Right renal cortex interstitium (tissue), 3 donors: Measurements from ENCODE around the gene CD68. TPM values are rescaled to one million over a fixed set of nuclear protein-coding genes. Genes with fewer than 3 reads are reported as not detected.
"Not testable (repeated sequence)": the region's sequence is repeated elsewhere in the genome, so short reads cannot be mapped to it uniquely, and the experiment has no call there.

Experiments
- DNase-seq, 3 donors: peaks; one replicate each; pipeline ENCODE4 v3.0.0-alpha.2; 2013; ENCODE audit warnings: low read depth in 3 of 3, low spot score in 2 of 3
- polyA plus RNA-seq, 3 donors: library from polyadenylated mRNA; unstranded; fragments of 120-200 nt; gene quantifications; one replicate each; pipeline ENCODE4 v1.2.1, GENCODE V29; 2013; ENCODE audit not compliant: insufficient read length in 3 of 3

The CD68 gene
- polyA plus RNA-seq, 3 donors = 46.9 to 67.9 (median 57.3) TPM

- DNase-seq = no peak
These were observed 1.9 kb upstream of the CD68 start for GRCh38 chr17:7577327-7578199.

- no peak for DNase-seq
These were observed 581 bp downstream of the CD68 start for GRCh38 chr17:7579834-7580603.

GRCh38 chr17:7580604-7581575, 1.5 kb downstream of the CD68 start:
- no peak for DNase-seq

GRCh38 chr17:7582396-7583252, 3.2 kb downstream of the CD68 start:
- no peak for DNase-seq

GRCh38 chr17:7583253-7584109, 4.0 kb downstream of the CD68 start, which contains the start of gene MPDU1:
Gene MPDU1, plus strand, starts transcription at chr17:7583852. Its CDS starts 11 bp downstream, at chr17:7583863.
- DNase-seq = peak; percentile 94 to 98 (median 95)

GRCh38 chr17:7586673-7587419, 7.4 kb downstream of the CD68 start:
- no peak for DNase-seq

GRCh38 chr17:7587420-7588151, 8.1 kb downstream of the CD68 start:
- DNase-seq = no peak

- DNase-seq = no peak
These were observed 9.2 kb downstream of the CD68 start for GRCh38 chr17:7588553-7589203.

GRCh38 chr17:7589204-7589868, 9.9 kb downstream of the CD68 start:
- DNase-seq = peak in 2 of 3 donors; percentile 74 to 76

GRCh38 chr17:7589891-7590691, 10.7 kb downstream of the CD68 start, which contains the start of gene SOX15:
Gene SOX15, minus strand, starts transcription at chr17:7590094. Its CDS starts 418 bp downstream, at chr17:7589676.
- no peak for DNase-seq

- no peak for DNase-seq
These were observed 11.3 kb downstream of the CD68 start for GRCh38 chr17:7590743-7591142.

- DNase-seq = no peak
These were observed 12.2 kb downstream of the CD68 start for GRCh38 chr17:7591596-7591995.

- DNase-seq = no peak
These were observed 13.1 kb downstream of the CD68 start for GRCh38 chr17:7592422-7593021.

- no peak for DNase-seq
These were observed 13.9 kb downstream of the CD68 start for GRCh38 chr17:7593296-7593695.

GRCh38 chr17:7597561-7597960, 18.1 kb downstream of the CD68 start:
- DNase-seq = not testable (repeated sequence)
